Suprapubic skin (tissue), 3 donors: ENCODE measurements around the gene UTP25.

Source experiments
- POLR2AphosphoS5 ChIP-seq, 3 donors: sonication (generic); formaldehyde crosslinking; IDR thresholded peaks; one replicate each; pipeline ENCODE4 v1.6.1; 2017; ENCODE audit warnings: antibody characterized with exemption in 3 of 3
- TF ChIP-seq, protein P1 (sequence below), 2 donors: fragments of 200-600 bp in 1 of 2; fragments of 450-650 bp in 1 of 2; sonication (generic) in 1 of 2; IDR thresholded peaks; one replicate each; pipeline ENCODE4 v1.5.1; 2016 to 2019; ENCODE audit warnings: antibody characterized with exemption in 2 of 2, mild to moderate bottlenecking in 1 of 2, moderate library complexity in 1 of 2

DNA sequence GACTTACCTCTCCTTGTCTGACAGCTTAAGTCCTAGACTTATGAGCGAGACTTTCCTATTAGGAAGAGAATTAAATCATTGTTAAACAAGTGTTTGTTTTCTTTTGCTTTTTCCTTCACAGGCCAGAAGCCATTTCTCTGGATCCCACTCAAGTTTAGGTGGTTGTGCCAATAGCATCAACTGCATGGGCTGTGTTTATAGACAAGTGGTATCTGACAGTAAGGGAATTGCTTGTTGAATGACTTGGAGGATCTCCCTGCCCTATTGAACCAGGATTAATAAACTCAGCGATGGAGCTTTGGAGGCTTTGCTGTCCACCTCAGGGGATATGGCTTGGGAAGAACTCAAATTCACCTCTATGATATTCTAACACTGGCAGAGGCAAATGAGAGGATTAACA is 43.7 kb downstream of the UTP25 start:
- TF ChIP-seq POLR2AphosphoS5 (IDR thresholded peaks at IDR 0.05), result no peak
- TF ChIP-seq, protein P1, sequence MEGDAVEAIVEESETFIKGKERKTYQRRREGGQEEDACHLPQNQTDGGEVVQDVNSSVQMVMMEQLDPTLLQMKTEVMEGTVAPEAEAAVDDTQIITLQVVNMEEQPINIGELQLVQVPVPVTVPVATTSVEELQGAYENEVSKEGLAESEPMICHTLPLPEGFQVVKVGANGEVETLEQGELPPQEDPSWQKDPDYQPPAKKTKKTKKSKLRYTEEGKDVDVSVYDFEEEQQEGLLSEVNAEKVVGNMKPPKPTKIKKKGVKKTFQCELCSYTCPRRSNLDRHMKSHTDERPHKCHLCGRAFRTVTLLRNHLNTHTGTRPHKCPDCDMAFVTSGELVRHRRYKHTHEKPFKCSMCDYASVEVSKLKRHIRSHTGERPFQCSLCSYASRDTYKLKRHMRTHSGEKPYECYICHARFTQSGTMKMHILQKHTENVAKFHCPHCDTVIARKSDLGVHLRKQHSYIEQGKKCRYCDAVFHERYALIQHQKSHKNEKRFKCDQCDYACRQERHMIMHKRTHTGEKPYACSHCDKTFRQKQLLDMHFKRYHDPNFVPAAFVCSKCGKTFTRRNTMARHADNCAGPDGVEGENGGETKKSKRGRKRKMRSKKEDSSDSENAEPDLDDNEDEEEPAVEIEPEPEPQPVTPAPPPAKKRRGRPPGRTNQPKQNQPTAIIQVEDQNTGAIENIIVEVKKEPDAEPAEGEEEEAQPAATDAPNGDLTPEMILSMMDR (IDR thresholded peaks at IDR 0.05), result no peak
